Ascending aorta (tissue), 2 donors: Measurements from ENCODE around the gene KRTAP5-6. TPM values are rescaled to one million over a fixed set of nuclear protein-coding genes. Genes with fewer than 3 reads are reported as not detected.
A peak's percentile ranks its signal among the peaks of the same experiment; 100 is the strongest.

Experiments used
- DNase-seq, 2 donors: peaks; one replicate each; pipeline ENCODE4 v3.0.0-alpha.2; 2019; ENCODE audit warnings: low spot score in 2 of 2
- H3K27ac ChIP-seq, 2 donors: fragments of 200-600 bp; sonication (generic); one replicate each; pipeline ENCODE4 v1.5.1; 2016 to 2017; ENCODE audit warnings: mild to moderate bottlenecking in 1 of 2
- H3K27me3 ChIP-seq: fragments of 200-600 bp; sonication (generic); one replicate; pipeline ENCODE4 v1.5.1; 2017
- H3K36me3 ChIP-seq, 2 donors: fragments of 200-600 bp; sonication (generic); one replicate each; pipeline ENCODE4 v1.5.1; 2016
- H3K4me1 ChIP-seq, 2 donors: fragments of 200-600 bp; sonication (generic); one replicate each; pipeline ENCODE4 v1.5.1; 2016 to 2017; ENCODE audit warnings: mild to moderate bottlenecking in 1 of 2
- H3K4me3 ChIP-seq, 2 donors: fragments of 200-600 bp; sonication (generic); one replicate each; pipeline ENCODE4 v1.5.1; 2016 to 2017; ENCODE audit warnings: mild to moderate bottlenecking in 1 of 2
- H3K9me3 ChIP-seq, 2 donors: fragments of 200-600 bp; sonication (generic); one replicate each; pipeline ENCODE4 v1.5.1; 2016
- CTCF ChIP-seq, 3 experiments: fragments of 200-600 bp in 2 of 3; fragments of 450-650 bp in 1 of 3; sonication (generic) in 2 of 3; IDR thresholded peaks; one replicate each; pipeline ENCODE4 v1.5.1; 2016 to 2019; ENCODE audit warnings: antibody characterized with exemption in 3 of 3, mild to moderate bottlenecking in 1 of 3, moderate library complexity in 1 of 3
- intact Hi-C: fragments of 100-400 bp; cut with DNase I; formaldehyde crosslinking; loops from one replicate; pipeline ENCODE4 v1.15.1; 2023
- total RNA-seq: library from RNA; depleted of rRNA; stranded (reverse); fragments of >200 nt; gene quantifications from one replicate; pipeline ENCODE4 v1.1.0, GENCODE V29; 2016

Gene KRTAP5-6
- total RNA-seq, 1 donor from 2014 or later = not detected

DNA sequence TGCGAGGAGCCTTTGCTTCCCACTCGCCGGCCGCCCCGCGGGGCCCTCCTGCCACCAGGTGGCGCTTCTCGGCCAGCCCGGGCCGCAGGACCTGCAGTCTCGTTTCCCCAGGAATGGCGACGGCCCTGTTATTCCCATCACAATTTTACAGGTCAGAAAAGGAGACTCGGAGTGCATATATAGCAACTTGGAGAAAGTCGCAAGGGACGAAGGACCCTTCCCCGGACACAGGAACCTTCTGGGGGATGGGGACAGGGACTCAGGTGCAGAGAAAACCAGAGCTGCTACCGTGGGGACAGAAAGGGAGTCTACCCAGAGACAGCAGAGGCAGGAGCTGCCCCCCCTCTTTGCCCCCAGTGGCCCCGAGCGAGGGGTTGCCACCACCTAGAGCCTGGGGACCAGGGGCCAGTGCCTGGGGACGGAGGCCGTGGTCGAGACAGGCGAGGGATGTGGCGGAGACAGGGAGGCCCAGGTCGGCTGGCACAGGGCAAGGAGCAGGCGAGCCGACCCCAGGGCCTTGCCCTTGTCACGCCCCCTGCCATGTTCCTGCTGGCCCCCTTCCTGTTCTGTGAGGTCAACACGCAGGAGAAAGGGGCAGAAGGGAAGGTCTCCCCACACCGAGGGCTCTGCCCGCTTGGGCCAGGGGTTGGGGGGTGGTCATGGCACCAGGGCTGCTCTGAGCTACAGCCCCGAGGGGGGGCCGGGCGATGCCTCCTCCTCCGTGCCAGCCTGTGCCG, 3.5 kb upstream of the KRTAP5-6 start:
- TF ChIP-seq CTCF (IDR thresholded peaks at IDR 0.05) = peak; percentile 89 to 94 (median 94)
- no peaks in the 10 kb centered on the region for H3K36me3 ChIP-seq
- intact Hi-C loops = loop anchor here (1.0 to 2.0 kb wide), 3 partner anchors 55 to 458 kb away; no protein-coding TSS in a partner anchor
- DNase-seq = peak in 1 of 2 donors; percentile 88
- H3K4me3 ChIP-seq = peak overlapping the region; percentile 35 to 41
- no peaks in the 10 kb centered on the region for H3K9me3 ChIP-seq
- peaks cover 4 to 8% of the 10 kb centered on the region in 2 donors for H3K4me1 ChIP-seq
- no peaks in the 10 kb centered on the region for H3K27me3 ChIP-seq
- peak overlapping the region; percentile 44 to 72 for H3K27ac ChIP-seq

GRCh38 chr11:1694064-1694845, 2.7 kb upstream of the KRTAP5-6 start:
- Histone ChIP-seq H3K27me3 (no peaks in the 10 kb centered on the region), H3K4me1 (peaks cover 4 to 8% of the 10 kb centered on the region in 2 donors), H3K27ac (peak overlapping the region in 1 of 2 donors; percentile 72), H3K9me3 (no peaks in the 10 kb centered on the region), H3K36me3 (no peaks in the 10 kb centered on the region), H3K4me3 (peak overlapping the region; percentile 35 to 41)
- peak; percentile 86 to 95 (median 95) for TF ChIP-seq CTCF (IDR thresholded peaks at IDR 0.05)
- intact Hi-C loops = loop anchor here (2.0 kb wide), 1 partner anchor 55 kb away; no protein-coding TSS in a partner anchor
- DNase-seq = peak in 1 of 2 donors; percentile 90

GRCh38 chr11:1694846-1695547, 2.0 kb upstream of the KRTAP5-6 start:
- DNase-seq = peak in 1 of 2 donors; percentile 61
- Histone ChIP-seq H3K27me3 (no peaks in the 10 kb centered on the region), H3K9me3 (no peaks in the 10 kb centered on the region)

DNA sequence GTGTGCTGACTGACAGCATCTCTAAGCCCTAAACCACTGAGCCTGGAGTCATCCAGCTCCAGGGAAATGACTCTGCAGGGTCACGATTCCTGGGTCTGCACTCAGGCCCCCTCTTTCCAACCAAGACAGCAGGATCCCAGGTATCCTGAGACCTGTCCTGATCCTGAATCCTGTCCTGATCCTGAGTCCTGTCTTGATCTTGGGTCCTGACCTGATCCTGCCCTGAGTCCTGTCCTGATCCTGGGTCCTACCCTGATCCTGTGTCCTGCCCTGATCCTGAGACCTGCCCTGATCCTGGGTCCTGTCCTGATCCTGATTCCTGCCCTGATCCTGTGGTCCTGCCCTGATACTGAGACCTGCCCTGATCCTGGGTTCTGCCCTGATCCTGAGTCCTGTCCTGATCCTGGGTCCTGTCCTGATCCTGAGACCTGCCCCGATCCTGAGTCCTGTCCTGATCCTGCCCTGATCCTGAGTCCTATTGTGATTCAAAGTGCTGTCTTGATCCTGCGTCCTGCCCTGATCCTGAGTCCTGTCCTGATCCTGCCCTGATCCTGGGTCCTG, 1.4 kb upstream of the KRTAP5-6 start:
- Histone ChIP-seq H3K4me1 (peaks cover 4 to 8% of the 10 kb centered on the region in 2 donors), H3K9me3 (no peaks in the 10 kb centered on the region), H3K36me3 (no peaks in the 10 kb centered on the region), H3K27me3 (no peaks in the 10 kb centered on the region), H3K4me3 (no peak overlapping the region), H3K27ac (no peak overlapping the region)
- peak in 1 of 2 donors; percentile 44 for DNase-seq
- intact Hi-C loops = loop anchor here (2.0 to 5.0 kb wide), 2 partner anchors 53 to 67 kb away; partner anchors contain the start of gene CTSD
- no peak for TF ChIP-seq CTCF (IDR thresholded peaks at IDR 0.05)

More at GRCh38 chr11:1694846-1695547, 2.0 kb upstream of the KRTAP5-6 start:
- H3K36me3 ChIP-seq = no peaks in the 10 kb centered on the region
- peaks cover 4 to 8% of the 10 kb centered on the region in 2 donors for H3K4me1 ChIP-seq
- H3K4me3 ChIP-seq = no peak overlapping the region
- intact Hi-C loops = loop anchor here (2.0 to 5.0 kb wide), 2 partner anchors 54 to 67 kb away; partner anchors contain the start of gene CTSD
- no peak overlapping the region for H3K27ac ChIP-seq
- no peak for TF ChIP-seq CTCF (IDR thresholded peaks at IDR 0.05)

- no peak overlapping the region for H3K4me3 ChIP-seq
- no peak overlapping the region for H3K27ac ChIP-seq
- DNase-seq = no peak
- no peaks in the 10 kb centered on the region for H3K36me3 ChIP-seq
- TF ChIP-seq CTCF (IDR thresholded peaks at IDR 0.05) = no peak
- no peaks in the 10 kb centered on the region for H3K27me3 ChIP-seq
- no peaks in the 10 kb centered on the region for H3K4me1 ChIP-seq
- intact Hi-C loops = loop anchor here (5.0 kb wide), 1 partner anchor 63 kb away; the partner anchor contains the start of gene CTSD
- H3K9me3 ChIP-seq = no peaks in the 10 kb centered on the region
These were observed 2.8 kb downstream of the KRTAP5-6 start for GRCh38 chr11:1699771-1700170.
